HG03565 (cell line): ENCODE results near the gene LCK.

Experiments
- ATAC-seq: cut with Tn5 transposase; IDR thresholded peaks from one replicate; pipeline ENCODE4 v1.9.1; 2021; ENCODE audit warnings: mild to moderate bottlenecking, moderate library complexity; ENCODE audit not compliant: unreplicated experiment

Gene LCK

GRCh38 chr1:32311709-32312393 is 60.8 kb downstream of the LCK start:
- no peak for ATAC-seq

- no peak for ATAC-seq
Observed at GRCh38 chr1:32316903-32317277, 65.8 kb downstream of the LCK start.

- ATAC-seq, result no peak
Observed at GRCh38 chr1:32318127-32318869, 67.2 kb downstream of the LCK start.

- no peak for ATAC-seq
Observed at GRCh38 chr1:32321712-32322291, 70.7 kb downstream of the LCK start.

DNA sequence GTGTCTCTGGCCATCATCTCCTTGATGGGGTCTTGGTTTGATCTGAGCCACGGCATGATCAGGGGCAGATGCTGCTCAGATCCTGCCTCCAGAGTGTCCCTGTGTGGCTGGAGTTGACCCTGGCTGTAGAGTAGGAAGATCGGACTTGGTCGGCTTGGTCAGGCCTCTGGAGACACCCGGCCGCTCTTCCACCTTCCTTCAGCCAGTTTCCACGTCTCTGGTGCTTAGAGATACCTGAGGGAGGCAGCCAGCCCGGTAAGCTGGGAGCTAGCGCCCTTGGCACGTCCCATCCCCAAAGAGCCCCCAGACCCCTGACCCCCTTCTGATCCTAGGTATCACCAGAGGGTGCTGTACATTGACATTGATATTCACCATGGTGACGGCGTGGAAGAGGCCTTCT is 76.1 kb downstream of the LCK start:
- no peak for ATAC-seq

DNA sequence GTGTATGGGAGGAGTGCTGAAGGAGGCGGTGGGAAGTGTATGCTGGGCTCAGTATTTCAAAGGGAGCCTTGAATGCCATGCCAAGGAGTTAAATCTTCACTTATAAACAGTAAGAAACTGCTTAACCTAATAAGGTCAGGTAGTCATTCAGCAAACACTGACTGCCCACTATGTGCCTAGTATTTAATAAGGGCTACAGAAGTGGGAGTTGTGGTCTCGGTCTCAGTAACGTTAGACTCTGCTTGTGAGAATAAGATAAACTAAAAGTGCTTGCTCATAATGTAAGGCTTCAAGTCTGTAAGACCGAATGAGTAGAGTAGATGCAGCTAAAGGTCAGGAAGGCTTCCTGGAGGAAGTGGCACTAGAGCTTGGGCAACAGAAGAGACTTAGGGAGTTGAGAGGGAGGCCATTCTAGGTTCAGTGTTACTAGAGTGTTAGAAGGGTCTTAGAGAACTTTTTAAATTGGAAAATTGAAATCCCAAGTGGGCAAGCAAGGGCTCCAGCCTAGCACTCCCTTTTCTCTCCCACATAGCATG is 78.9 kb downstream of the LCK start:
- no peak for ATAC-seq

- ATAC-seq, result no peak
Observed at GRCh38 chr1:32330558-32331151, 79.6 kb downstream of the LCK start.

DNA sequence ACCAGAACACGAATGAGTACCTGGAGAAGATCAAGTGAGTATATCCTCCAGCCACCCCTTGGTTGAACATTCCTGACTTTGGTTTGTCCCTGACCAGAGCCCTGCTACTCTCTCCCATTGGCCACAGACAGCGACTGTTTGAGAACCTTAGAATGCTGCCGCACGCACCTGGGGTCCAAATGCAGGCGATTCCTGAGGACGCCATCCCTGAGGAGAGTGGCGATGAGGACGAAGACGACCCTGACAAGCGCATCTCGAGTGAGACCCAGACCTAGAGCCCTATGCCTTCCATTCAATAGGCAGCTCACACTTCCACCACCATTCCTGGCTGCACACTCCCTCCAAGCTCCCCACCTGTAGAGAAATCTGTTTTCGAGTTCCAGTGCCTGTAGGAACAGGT is 80.5 kb downstream of the LCK start:
- ATAC-seq, result no peak

DNA sequence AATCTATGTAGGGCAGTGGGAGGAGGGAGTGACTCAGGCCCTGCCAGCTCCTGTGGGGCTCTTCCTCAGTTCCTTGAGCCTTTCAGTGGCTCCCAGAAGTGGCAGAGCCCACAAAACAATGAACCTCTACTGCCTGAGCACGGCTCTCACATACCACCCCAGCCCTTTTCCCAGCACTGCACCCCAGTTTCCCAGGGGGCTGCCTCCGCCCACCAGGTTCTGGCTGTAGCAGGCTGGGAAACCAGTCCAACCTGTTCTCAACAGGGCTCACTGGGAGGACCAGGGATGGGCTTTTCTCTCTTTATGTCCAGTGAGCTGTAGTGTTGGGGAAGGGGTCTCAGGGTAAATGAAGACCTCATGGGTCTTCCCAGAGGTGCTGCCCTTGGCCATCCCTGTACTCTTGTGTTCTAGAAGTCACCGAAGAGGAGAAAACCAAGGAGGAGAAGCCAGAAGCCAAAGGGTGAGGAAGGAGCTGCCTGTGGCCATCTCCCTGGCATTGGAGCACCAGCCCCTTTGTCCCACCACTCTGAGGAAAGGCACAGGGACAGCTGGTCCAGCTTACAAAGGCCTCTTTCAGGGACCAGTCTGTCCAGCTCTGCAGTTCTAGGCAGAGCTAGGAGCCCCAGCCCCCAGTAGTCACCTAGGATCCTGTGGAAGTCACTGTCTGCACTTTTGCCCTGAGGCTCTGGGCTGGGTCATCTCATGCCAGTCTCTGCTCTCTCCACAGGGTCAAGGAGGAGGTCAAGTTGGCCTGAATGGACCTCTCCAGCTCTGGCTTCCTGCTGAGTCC is 81.4 kb downstream of the LCK start:
- ATAC-seq, result no peak

DNA sequence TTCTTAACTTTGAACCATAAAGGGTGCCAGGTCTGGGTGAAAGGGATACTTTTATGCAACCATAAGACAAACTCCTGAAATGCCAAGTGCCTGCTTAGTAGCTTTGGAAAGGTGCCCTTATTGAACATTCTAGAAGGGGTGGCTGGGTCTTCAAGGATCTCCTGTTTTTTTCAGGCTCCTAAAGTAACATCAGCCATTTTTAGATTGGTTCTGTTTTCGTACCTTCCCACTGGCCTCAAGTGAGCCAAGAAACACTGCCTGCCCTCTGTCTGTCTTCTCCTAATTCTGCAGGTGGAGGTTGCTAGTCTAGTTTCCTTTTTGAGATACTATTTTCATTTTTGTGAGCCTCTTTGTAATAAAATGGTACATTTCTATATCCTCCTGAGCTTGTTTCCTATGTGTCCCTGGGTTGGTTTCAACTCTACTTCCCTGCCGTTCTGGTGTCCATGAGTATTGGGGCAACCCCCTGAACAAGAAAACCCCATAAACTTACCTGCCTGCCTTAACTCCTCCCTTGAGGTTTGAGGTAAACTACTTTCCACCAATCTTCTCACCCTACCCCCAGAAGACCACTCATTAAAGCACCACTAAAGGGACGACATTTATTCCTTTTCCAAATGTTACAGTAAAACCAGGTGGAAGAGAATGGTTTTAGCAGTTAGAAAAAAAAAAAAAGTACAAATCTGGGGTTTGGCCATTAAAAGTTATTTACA is 82.3 kb downstream of the LCK start:
- no peak for ATAC-seq

GRCh38 chr1:32334274-32334861 is 83.3 kb downstream of the LCK start:
- ATAC-seq, result no peak

DNA sequence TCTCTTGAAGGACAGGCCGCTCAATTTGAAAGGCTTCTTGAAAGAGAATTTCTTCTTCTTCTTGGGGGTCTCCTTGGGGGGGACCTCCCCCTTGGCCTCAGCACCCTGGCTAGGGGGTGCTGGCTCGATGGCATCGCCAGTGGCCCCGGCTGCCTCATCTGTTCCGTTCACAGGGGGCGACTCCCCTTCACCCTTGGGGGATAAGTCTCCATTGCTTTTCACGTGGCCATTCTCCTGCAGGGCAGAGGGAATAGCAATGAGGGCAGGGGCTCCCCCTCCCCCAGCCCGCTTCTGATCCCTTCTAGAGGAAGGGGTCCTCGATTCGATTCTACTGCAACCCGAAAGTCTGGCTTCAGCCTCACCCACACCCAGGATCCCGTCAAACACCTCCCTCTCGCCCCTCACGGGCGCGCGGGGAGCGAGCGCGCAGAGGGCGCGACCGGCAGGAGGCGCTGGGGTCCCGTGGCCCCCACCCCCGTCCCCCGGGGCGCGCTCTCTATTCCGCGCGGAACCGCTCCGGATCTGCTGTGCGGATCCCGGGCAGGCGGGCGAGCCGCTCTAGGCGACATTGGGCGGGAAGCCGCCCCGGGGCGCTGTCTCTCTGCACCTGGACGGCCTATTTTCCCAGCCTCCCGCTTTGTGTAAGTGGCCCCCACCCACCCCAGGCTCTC is 83.9 kb downstream of the LCK start:
- no peak for ATAC-seq

- ATAC-seq, result no peak
Observed at GRCh38 chr1:32335535-32335789, 84.4 kb downstream of the LCK start.
